GM18951 (cell line): ENCODE results near the gene YIPF1.

Experiments used
- POLR2A ChIP-seq: IDR thresholded peaks from 4 replicates; pipeline ENCODE4 v1.6.1; 2011; ENCODE audit warnings: mild to moderate bottlenecking; ENCODE audit not compliant: insufficient read length, insufficient read depth; ENCODE audit errors: extremely low read depth
- in situ Hi-C: fragments of 300-500 bp; cut with MboI; formaldehyde crosslinking; loops from one replicate; pipeline ENCODE4 v1.12.0; 2022; ENCODE audit warnings: low sequenced_read_pairs, mixed read lengths, inconsistent platforms; ENCODE audit not compliant: unreplicated experiment

Gene YIPF1

GRCh38 chr1:53811414-53811851, 78.2 kb downstream of the YIPF1 start:
- in situ Hi-C loops: no loop called here
- TF ChIP-seq POLR2A: no peak

- TF ChIP-seq POLR2A: no peak
- in situ Hi-C loops: no loop called here
These were observed 79.1 kb downstream of the YIPF1 start for GRCh38 chr1:53810497-53810896.

GRCh38 chr1:53810007-53810406, 79.6 kb downstream of the YIPF1 start:
- in situ Hi-C loops: no loop called here
- TF ChIP-seq POLR2A: no peak

- TF ChIP-seq POLR2A: no peak
- in situ Hi-C loops: no loop called here
These were observed 81.7 kb downstream of the YIPF1 start for GRCh38 chr1:53807916-53808315.

GRCh38 chr1:53804791-53805505, 84.6 kb downstream of the YIPF1 start:
- in situ Hi-C loops: no loop called here
- TF ChIP-seq POLR2A: no peak

GRCh38 chr1:53804181-53804580, 85.4 kb downstream of the YIPF1 start:
- no peak for TF ChIP-seq POLR2A

More at GRCh38 chr1:53804181-53804580, 85.4 kb downstream of the YIPF1 start:
- in situ Hi-C loops: no loop called here
